HepG2 (cell line): ENCODE results near the gene KANSL3. TPM values are rescaled to one million over a fixed set of nuclear protein-coding genes. Genes with fewer than 3 reads are reported as not detected.

Experiments used
- BCL6 ChIP-seq: IDR thresholded peaks from 2 replicates; pipeline ENCODE4 v1.6.1; 2016; ENCODE audit warnings: missing genetic modification reagents, missing compliant biosample characterization
- DMTF1 ChIP-seq: sonication (generic); formaldehyde crosslinking; IDR thresholded peaks from 2 replicates; pipeline ENCODE4 v1.4.0; 2020; ENCODE audit warnings: mild to moderate bottlenecking, missing genetic modification reagents
- MATR3 ChIP-seq: sonication (generic); formaldehyde crosslinking; IDR thresholded peaks from 2 replicates; pipeline ENCODE4 v1.4.0; 2020; ENCODE audit warnings: missing genetic modification reagents
- MIER3 ChIP-seq: IDR thresholded peaks from 2 replicates; pipeline ENCODE4 v1.6.1; 2016; ENCODE audit warnings: missing compliant biosample characterization, borderline replicate concordance
- NFKB2 ChIP-seq: sonication (generic); formaldehyde crosslinking; IDR thresholded peaks from 2 replicates; pipeline ENCODE4 v1.4.0; 2020; ENCODE audit warnings: missing genetic modification reagents, borderline replicate concordance
- SNRNP70 ChIP-seq: fragments of 200-400 bp; formaldehyde crosslinking; IDR thresholded peaks from 2 replicates; pipeline ENCODE4 v1.6.1; 2017; ENCODE audit warnings: mild to moderate bottlenecking, low read depth, low read length, moderate library complexity
- polyA plus RNA-seq, 8 experiments: library from polyadenylated mRNA; depleted of rRNA in 3 of 8; stranded (reverse) in 7 of 8; unstranded in 1 of 8; fragments of >200 nt; fragmentation: Illumina TruSeq in 4 of 8; extraction: Trizol in 4 of 8; gene quantifications; 2 replicates each; pipeline versions ENCODE4 v1.2.1 to v1.2.3, GENCODE V29; 2011 to 2016; ENCODE audit warnings: low read depth in 4 of 8, missing spikeins in 1 of 8, mixed read lengths in 1 of 8; ENCODE audit not compliant: insufficient read depth in 1 of 8
- total RNA-seq, 5 experiments: library from RNA; depleted of rRNA; stranded (reverse); fragments of >200 nt; fragmentation: Illumina TruSeq; extraction: Trizol; gene quantifications; 2 replicates each; pipeline ENCODE4 v1.2.3, GENCODE V29; 2016; ENCODE audit warnings: low read depth in 1 of 5
- TF ChIP-seq, protein P1 (sequence below): sonication (generic); formaldehyde crosslinking; IDR thresholded peaks from 2 replicates; pipeline ENCODE4 v1.4.0; 2020; ENCODE audit warnings: missing genetic modification reagents, low read depth, mild to moderate bottlenecking, borderline replicate concordance
- TF ChIP-seq, protein P2 (sequence below): sonication (generic); formaldehyde crosslinking; conservative IDR thresholded peaks from 2 replicates; pipeline ENCODE4 v1.4.0; 2020; ENCODE audit warnings: mild to moderate bottlenecking, missing genetic modification reagents, moderate library complexity
- TF ChIP-seq, protein P3 (sequence below): sonication (generic); formaldehyde crosslinking; IDR thresholded peaks from 2 replicates; pipeline ENCODE4 v1.4.0; 2020; ENCODE audit warnings: missing genetic modification reagents
- TF ChIP-seq, protein P4 (sequence below): IDR thresholded peaks from 2 replicates; pipeline ENCODE4 v1.4.0; 2020; ENCODE audit warnings: mild to moderate bottlenecking, missing genetic modification reagents
- TF ChIP-seq, protein P5 (sequence below): sonication (generic); formaldehyde crosslinking; IDR thresholded peaks from 2 replicates; pipeline ENCODE4 v1.8.1; 2023; ENCODE audit warnings: mild to moderate bottlenecking, missing genetic modification reagents, borderline replicate concordance

The KANSL3 gene
- total and polyA plus RNA-seq, 2 of the 13 experiments (the other 11 are each of a cell fraction or from before 2014, with no cell fraction given), result 20.8 to 37.3 TPM

DNA sequence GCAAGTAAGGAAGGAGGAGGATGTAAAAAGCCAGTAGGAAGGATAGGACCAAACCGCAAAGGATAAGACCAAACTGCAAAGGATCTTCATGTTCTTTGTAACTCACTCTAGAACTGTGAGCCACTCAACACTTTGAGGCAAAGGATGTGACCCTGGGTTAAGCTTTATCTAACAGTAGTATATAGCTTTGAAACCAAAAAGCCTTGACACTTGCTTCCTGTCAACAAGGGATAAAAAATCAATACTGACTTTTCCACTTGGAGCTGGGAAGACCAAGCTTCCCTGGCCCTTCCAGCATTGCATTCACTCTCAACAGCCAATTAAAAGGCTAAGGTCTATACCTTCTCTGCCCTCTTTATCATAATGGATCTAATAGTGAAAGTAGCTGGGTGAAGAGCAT, 22.0 kb downstream of the KANSL3 start (continued):
- TF ChIP-seq, protein P1, sequence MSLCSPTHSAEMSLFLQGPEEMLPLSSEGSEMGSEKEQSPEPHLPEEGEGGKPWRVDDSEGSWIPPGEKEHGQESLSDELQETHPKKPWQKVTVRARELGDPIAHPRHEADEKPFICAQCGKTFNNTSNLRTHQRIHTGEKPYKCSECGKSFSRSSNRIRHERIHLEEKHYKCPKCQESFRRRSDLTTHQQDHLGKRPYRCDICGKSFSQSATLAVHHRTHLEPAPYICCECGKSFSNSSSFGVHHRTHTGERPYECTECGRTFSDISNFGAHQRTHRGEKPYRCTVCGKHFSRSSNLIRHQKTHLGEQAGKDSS (CRISPR knock-in tag), result no peak
- TF ChIP-seq, protein P2, sequence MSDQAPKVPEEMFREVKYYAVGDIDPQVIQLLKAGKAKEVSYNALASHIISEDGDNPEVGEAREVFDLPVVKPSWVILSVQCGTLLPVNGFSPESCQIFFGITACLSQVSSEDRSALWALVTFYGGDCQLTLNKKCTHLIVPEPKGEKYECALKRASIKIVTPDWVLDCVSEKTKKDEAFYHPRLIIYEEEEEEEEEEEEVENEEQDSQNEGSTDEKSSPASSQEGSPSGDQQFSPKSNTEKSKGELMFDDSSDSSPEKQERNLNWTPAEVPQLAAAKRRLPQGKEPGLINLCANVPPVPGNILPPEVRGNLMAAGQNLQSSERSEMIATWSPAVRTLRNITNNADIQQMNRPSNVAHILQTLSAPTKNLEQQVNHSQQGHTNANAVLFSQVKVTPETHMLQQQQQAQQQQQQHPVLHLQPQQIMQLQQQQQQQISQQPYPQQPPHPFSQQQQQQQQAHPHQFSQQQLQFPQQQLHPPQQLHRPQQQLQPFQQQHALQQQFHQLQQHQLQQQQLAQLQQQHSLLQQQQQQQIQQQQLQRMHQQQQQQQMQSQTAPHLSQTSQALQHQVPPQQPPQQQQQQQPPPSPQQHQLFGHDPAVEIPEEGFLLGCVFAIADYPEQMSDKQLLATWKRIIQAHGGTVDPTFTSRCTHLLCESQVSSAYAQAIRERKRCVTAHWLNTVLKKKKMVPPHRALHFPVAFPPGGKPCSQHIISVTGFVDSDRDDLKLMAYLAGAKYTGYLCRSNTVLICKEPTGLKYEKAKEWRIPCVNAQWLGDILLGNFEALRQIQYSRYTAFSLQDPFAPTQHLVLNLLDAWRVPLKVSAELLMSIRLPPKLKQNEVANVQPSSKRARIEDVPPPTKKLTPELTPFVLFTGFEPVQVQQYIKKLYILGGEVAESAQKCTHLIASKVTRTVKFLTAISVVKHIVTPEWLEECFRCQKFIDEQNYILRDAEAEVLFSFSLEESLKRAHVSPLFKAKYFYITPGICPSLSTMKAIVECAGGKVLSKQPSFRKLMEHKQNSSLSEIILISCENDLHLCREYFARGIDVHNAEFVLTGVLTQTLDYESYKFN (CRISPR knock-in tag), result peak; percentile 45
- TF ChIP-seq BCL6 (CRISPR knock-in tag) (0 out of 2 replicates have a peak, but pooled peaks have one; percentile 9), MIER3 (CRISPR knock-in tag) (no peak), MATR3 (no peak), NFKB2 (CRISPR knock-in tag) (no peak), SNRNP70 (no peak), DMTF1 (no peak)
- TF ChIP-seq, protein P3, sequence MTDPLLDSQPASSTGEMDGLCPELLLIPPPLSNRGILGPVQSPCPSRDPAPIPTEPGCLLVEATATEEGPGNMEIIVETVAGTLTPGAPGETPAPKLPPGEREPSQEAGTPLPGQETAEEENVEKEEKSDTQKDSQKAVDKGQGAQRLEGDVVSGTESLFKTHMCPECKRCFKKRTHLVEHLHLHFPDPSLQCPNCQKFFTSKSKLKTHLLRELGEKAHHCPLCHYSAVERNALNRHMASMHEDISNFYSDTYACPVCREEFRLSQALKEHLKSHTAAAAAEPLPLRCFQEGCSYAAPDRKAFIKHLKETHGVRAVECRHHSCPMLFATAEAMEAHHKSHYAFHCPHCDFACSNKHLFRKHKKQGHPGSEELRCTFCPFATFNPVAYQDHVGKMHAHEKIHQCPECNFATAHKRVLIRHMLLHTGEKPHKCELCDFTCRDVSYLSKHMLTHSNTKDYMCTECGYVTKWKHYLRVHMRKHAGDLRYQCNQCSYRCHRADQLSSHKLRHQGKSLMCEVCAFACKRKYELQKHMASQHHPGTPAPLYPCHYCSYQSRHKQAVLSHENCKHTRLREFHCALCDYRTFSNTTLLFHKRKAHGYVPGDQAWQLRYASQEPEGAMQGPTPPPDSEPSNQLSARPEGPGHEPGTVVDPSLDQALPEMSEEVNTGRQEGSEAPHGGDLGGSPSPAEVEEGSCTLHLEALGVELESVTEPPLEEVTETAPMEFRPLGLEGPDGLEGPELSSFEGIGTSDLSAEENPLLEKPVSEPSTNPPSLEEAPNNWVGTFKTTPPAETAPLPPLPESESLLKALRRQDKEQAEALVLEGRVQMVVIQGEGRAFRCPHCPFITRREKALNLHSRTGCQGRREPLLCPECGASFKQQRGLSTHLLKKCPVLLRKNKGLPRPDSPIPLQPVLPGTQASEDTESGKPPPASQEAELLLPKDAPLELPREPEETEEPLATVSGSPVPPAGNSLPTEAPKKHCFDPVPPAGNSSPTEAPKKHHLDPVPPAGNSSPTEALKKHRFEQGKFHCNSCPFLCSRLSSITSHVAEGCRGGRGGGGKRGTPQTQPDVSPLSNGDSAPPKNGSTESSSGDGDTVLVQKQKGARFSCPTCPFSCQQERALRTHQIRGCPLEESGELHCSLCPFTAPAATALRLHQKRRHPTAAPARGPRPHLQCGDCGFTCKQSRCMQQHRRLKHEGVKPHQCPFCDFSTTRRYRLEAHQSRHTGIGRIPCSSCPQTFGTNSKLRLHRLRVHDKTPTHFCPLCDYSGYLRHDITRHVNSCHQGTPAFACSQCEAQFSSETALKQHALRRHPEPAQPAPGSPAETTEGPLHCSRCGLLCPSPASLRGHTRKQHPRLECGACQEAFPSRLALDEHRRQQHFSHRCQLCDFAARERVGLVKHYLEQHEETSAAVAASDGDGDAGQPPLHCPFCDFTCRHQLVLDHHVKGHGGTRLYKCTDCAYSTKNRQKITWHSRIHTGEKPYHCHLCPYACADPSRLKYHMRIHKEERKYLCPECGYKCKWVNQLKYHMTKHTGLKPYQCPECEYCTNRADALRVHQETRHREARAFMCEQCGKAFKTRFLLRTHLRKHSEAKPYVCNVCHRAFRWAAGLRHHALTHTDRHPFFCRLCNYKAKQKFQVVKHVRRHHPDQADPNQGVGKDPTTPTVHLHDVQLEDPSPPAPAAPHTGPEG (CRISPR knock-in tag), result no peak
- TF ChIP-seq, protein P4, sequence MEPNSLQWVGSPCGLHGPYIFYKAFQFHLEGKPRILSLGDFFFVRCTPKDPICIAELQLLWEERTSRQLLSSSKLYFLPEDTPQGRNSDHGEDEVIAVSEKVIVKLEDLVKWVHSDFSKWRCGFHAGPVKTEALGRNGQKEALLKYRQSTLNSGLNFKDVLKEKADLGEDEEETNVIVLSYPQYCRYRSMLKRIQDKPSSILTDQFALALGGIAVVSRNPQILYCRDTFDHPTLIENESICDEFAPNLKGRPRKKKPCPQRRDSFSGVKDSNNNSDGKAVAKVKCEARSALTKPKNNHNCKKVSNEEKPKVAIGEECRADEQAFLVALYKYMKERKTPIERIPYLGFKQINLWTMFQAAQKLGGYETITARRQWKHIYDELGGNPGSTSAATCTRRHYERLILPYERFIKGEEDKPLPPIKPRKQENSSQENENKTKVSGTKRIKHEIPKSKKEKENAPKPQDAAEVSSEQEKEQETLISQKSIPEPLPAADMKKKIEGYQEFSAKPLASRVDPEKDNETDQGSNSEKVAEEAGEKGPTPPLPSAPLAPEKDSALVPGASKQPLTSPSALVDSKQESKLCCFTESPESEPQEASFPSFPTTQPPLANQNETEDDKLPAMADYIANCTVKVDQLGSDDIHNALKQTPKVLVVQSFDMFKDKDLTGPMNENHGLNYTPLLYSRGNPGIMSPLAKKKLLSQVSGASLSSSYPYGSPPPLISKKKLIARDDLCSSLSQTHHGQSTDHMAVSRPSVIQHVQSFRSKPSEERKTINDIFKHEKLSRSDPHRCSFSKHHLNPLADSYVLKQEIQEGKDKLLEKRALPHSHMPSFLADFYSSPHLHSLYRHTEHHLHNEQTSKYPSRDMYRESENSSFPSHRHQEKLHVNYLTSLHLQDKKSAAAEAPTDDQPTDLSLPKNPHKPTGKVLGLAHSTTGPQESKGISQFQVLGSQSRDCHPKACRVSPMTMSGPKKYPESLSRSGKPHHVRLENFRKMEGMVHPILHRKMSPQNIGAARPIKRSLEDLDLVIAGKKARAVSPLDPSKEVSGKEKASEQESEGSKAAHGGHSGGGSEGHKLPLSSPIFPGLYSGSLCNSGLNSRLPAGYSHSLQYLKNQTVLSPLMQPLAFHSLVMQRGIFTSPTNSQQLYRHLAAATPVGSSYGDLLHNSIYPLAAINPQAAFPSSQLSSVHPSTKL, result peak; percentile 70
- TF ChIP-seq, protein P5, sequence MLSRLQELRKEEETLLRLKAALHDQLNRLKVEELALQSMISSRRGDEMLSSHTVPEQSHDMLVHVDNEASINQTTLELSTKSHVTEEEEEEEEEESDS (CRISPR knock-in tag), result no peak
